Measurements from ENCODE around the gene RAB9A. TPM values are rescaled to one million over a fixed set of nuclear protein-coding genes. Genes with fewer than 3 reads are reported as not detected.

RAB9A gene
- total and polyA plus RNA-seq, 4 donors = 9.0 to 22.9 (median 12.0) TPM

- WGBS = 74% methylated on average over 3 of the region's 3 CpGs
- Histone ChIP-seq H3K4me1 (ENCODE audit: control insufficient read depth in 4 of 4, insufficient read depth in 4 of 4, low read length in 3 of 4) (no peaks in the 10 kb centered on the region), H3K9me3 (ENCODE audit: control insufficient read depth in 4 of 4, low read length in 3 of 4) (no peaks in the 10 kb centered on the region), H3K27ac (ENCODE audit: low read depth in 1 of 2, low read length in 2 of 2) (no peak overlapping the region), H3K27me3 (ENCODE audit: control insufficient read depth in 4 of 4, insufficient read depth in 4 of 4, low read length in 3 of 4) (no peaks in the 10 kb centered on the region), H3K36me3 (ENCODE audit: control insufficient read depth in 4 of 4, insufficient read depth in 3 of 4, low read depth in 1 of 4, low read length in 3 of 4) (peaks cover 0 to 26% (median 3%) of the 10 kb centered on the region in 4 donors), H3K9ac (ENCODE audit: low read depth in 1 of 2, low read length in 2 of 2) (no peak overlapping the region), H3K4me3 (ENCODE audit: low read depth in 1 of 3, low read length in 3 of 3) (no peak overlapping the region)
- DNase-seq (ENCODE audit: low spot score) = no peak
- TF ChIP-seq SP1 (IDR thresholded peaks at IDR 0.05) = no peak
- TF ChIP-seq YY1 (IDR thresholded peaks at IDR 0.05) = no peak
- no peak for TF ChIP-seq GABPA (IDR thresholded peaks at IDR 0.05 in 1 of 2, conservative IDR thresholded peaks at IDR 0.05 in 1 of 2)
- TF ChIP-seq TAF1 (conservative IDR thresholded peaks at IDR 0.05) = no peak
- no peak for TF ChIP-seq HNF4G (IDR thresholded peaks at IDR 0.05)
- no peak for TF ChIP-seq REST (IDR thresholded peaks at IDR 0.05)
- TF ChIP-seq, protein P1, sequence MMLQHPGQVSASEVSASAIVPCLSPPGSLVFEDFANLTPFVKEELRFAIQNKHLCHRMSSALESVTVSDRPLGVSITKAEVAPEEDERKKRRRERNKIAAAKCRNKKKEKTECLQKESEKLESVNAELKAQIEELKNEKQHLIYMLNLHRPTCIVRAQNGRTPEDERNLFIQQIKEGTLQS (IDR thresholded peaks at IDR 0.05) = no peak
- TF ChIP-seq FOXA1 (IDR thresholded peaks at IDR 0.05) = no peak
- TF ChIP-seq, protein P2, sequence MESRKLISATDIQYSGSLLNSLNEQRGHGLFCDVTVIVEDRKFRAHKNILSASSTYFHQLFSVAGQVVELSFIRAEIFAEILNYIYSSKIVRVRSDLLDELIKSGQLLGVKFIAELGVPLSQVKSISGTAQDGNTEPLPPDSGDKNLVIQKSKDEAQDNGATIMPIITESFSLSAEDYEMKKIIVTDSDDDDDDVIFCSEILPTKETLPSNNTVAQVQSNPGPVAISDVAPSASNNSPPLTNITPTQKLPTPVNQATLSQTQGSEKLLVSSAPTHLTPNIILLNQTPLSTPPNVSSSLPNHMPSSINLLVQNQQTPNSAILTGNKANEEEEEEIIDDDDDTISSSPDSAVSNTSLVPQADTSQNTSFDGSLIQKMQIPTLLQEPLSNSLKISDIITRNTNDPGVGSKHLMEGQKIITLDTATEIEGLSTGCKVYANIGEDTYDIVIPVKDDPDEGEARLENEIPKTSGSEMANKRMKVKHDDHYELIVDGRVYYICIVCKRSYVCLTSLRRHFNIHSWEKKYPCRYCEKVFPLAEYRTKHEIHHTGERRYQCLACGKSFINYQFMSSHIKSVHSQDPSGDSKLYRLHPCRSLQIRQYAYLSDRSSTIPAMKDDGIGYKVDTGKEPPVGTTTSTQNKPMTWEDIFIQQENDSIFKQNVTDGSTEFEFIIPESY (IDR thresholded peaks at IDR 0.05) = no peak
- no peak for TF ChIP-seq RAD21 (IDR thresholded peaks at IDR 0.05)
- TF ChIP-seq, protein P3, sequence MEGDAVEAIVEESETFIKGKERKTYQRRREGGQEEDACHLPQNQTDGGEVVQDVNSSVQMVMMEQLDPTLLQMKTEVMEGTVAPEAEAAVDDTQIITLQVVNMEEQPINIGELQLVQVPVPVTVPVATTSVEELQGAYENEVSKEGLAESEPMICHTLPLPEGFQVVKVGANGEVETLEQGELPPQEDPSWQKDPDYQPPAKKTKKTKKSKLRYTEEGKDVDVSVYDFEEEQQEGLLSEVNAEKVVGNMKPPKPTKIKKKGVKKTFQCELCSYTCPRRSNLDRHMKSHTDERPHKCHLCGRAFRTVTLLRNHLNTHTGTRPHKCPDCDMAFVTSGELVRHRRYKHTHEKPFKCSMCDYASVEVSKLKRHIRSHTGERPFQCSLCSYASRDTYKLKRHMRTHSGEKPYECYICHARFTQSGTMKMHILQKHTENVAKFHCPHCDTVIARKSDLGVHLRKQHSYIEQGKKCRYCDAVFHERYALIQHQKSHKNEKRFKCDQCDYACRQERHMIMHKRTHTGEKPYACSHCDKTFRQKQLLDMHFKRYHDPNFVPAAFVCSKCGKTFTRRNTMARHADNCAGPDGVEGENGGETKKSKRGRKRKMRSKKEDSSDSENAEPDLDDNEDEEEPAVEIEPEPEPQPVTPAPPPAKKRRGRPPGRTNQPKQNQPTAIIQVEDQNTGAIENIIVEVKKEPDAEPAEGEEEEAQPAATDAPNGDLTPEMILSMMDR (IDR thresholded peaks at IDR 0.05; ENCODE audit: low read depth, low read length, missing input control) = no peak
- TF ChIP-seq, protein P4, sequence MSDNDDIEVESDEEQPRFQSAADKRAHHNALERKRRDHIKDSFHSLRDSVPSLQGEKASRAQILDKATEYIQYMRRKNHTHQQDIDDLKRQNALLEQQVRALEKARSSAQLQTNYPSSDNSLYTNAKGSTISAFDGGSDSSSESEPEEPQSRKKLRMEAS (IDR thresholded peaks at IDR 0.05) = no peak
- TF ChIP-seq RXRA (IDR thresholded peaks at IDR 0.05) = no peak
- no peak for TF ChIP-seq EGR1 (IDR thresholded peaks at IDR 0.05; ENCODE audit: low read depth in 2 of 2)
- TF ChIP-seq FOXA2 (IDR thresholded peaks at IDR 0.05) = no peak
- no peak for TF ChIP-seq NR2F2 (IDR thresholded peaks at IDR 0.05)
- no peak for TF ChIP-seq HNF4A (conservative IDR thresholded peaks at IDR 0.05)
- no peak for TF ChIP-seq JUND (IDR thresholded peaks at IDR 0.05)
Observed at GRCh38 chrX:13752646-13753045, 63.7 kb downstream of the RAB9A start.
